Cardiac fibroblast (primary cell): Measurements from ENCODE around the gene RUNX2.

ENCODE experiments used
- DNase-seq, 2 donors: peaks; one replicate each; pipeline versions ENCODE4 v3.0.0 to v3.0.0-alpha.2; 2010; ENCODE audit warnings: low read depth in 2 of 2
- H3K4me3 ChIP-seq, 2 donors: replicated peaks in 1 of 2; 1 replicate in 1 of 2; 2 replicates in 1 of 2; pipeline ENCODE4 v1.5.1; 2011; ENCODE audit warnings: low read depth in 2 of 2, low read length in 2 of 2, mild to moderate bottlenecking in 2 of 2, moderate library complexity in 1 of 2
- TF ChIP-seq, protein P1 (sequence below): IDR thresholded peaks from one replicate; pipeline ENCODE4 v1.5.1; 2011; ENCODE audit warnings: low read depth, mild to moderate bottlenecking, low read length, inconsistent platforms

RUNX2 gene

DNA sequence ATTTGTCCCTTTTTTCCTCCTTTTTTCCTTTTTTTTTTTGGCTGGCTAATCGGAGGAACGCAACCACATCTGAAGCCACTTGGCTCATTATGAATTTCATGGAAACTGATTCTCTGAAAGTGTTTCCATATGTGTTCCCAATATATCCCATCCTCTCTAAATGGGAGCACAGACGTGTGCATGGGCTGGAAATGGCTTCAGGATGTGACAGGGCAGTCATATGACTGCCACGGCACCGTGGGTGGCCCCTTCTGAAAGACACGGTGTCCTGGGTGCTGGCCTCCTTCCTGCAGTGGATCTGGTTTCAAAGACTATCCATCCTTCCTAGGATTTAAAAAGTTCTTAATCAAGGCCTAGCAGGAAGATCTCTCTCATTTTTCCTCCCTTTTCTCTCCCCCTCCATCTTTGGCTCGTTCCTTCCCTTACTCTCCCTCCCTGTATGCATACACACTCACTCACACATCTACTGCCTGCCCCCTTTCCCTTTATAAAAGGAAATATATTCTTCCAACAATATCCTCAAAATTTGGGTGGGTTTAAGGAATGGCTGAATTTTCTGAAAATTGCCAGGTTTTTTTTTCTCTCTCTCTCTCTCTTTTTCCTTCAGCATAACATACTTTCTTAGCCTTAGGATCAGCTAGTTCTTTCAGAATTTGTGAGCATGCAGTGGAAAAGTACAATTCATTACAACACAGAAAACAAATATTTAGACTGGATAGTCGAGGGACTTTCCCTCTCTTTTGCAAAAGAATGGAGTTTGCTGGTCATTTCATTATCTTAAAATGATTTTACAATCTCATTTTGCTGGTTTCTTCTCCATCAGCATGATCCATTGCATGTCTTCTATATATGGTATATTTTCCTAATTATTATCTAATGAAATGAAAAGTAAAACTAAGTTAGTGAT, 210.8 kb downstream of the RUNX2 start:
- H3K4me3 ChIP-seq = no peak overlapping the region
- TF ChIP-seq, protein P1, sequence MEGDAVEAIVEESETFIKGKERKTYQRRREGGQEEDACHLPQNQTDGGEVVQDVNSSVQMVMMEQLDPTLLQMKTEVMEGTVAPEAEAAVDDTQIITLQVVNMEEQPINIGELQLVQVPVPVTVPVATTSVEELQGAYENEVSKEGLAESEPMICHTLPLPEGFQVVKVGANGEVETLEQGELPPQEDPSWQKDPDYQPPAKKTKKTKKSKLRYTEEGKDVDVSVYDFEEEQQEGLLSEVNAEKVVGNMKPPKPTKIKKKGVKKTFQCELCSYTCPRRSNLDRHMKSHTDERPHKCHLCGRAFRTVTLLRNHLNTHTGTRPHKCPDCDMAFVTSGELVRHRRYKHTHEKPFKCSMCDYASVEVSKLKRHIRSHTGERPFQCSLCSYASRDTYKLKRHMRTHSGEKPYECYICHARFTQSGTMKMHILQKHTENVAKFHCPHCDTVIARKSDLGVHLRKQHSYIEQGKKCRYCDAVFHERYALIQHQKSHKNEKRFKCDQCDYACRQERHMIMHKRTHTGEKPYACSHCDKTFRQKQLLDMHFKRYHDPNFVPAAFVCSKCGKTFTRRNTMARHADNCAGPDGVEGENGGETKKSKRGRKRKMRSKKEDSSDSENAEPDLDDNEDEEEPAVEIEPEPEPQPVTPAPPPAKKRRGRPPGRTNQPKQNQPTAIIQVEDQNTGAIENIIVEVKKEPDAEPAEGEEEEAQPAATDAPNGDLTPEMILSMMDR = no peak
- peak in 1 of 2 donors; percentile 33 for DNase-seq

DNA sequence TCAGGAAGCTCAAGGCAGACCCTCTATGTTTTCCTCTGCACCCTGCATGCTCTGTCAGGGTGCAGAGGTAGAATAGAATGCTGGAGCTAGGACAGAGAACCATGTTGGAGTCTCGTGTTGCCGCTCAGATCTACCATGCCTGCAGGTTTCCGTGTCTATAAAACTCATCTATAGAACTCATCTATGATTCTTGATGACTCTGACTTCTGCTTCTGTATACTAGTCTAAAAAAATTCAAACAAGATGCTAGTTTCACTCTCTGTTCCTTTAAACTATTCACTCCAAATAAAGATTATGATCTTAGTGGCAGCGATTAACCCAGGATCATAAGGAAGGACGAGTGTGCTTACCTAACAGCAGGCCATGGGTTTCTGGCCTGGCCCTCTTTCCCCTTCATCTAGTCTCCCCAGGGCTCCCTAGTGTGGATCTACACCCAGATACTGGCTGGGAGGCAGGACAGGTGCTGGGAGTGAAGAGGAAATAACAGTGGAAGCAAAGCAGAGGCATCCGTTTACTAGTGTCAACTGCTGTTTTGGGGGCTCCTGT, 212.3 kb downstream of the RUNX2 start:
- no peak for DNase-seq
- TF ChIP-seq, protein P1 = no peak
- no peak overlapping the region for H3K4me3 ChIP-seq

DNA sequence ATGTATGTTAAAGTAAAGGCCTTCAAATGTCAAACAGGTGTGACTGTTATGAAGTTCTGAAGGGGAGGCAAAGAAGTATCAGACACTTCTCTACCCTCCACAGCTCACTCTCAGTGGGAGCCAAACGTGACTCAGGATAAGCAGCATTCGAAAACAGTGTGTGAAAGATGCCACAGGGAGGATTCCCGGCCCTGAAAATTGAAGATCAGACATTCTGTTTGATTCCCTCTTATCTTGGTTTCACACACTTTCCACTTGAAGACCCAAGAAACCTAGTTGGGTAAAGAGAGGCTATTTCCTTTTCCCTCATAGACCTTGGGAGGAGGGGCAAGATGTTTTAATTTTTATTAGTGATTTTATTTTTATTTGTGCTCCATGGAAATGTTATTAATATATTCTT, 213.8 kb downstream of the RUNX2 start:
- DNase-seq = no peak
- TF ChIP-seq, protein P1 = no peak
- H3K4me3 ChIP-seq = no peak overlapping the region

DNA sequence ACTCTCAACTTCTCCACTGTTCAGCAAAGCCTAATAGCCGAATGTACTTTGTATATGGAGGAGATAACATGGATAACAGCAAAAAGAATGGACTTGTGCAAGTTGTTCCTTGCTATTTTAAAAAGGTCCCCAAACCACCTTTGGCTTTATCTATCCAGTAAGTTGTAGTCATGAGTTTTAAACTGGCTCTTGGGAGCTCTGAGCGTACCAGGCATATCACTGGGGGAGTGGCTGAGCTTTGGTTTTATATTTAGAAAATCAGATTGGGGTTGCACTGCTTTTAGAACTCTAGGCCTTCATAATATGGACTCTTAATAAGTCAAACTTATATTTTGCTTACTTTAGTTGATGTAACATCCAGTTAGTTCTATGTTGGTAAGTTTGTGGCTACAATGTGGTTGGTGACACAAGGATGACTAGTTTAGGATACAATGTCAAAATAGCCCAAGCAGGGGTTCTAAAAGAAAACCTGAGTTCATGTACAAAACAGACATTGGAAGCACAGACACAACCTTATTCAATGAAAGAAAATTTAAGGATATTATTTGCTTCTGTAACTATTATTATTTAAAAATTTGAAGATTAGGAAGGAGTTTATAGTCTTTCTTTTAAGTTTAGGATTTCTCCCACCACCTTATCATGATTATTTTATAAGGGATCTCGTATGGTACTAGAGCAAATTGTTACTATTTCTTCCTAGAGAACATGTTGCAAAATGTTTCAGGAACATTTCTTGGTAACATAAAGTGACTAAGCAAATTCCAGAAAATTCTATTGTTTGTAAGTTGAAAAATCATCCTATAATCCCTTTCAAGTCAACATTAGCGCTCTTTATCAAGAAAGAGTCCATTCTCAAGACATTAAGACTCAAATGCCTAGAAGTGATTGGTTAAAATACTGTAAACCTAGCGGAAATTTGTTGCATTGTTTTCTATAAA, 215.4 kb downstream of the RUNX2 start:
- TF ChIP-seq, protein P1 = no peak
- peak; percentile 50 to 83 for DNase-seq
- no peak overlapping the region for H3K4me3 ChIP-seq

DNA sequence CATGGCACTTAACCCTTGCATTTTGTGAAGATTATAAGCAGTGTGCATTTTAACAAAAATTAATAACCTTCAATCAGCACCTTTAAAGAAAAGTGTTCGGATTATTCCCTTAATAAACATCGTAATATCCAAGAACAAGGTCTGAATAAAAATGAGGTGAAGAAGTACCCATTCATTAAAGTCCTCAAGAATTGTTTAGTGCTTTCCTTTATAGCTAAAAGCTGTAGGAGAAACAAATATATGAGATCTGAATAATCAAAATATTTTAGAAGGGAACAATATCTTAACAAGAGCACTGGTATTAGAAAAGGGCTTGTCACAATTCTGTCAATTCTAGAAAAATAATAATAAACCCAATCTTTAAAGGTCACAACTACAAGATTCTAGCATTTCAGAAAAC, 217.3 kb downstream of the RUNX2 start:
- TF ChIP-seq, protein P1 = no peak
- DNase-seq = no peak
- H3K4me3 ChIP-seq = no peak overlapping the region

DNA sequence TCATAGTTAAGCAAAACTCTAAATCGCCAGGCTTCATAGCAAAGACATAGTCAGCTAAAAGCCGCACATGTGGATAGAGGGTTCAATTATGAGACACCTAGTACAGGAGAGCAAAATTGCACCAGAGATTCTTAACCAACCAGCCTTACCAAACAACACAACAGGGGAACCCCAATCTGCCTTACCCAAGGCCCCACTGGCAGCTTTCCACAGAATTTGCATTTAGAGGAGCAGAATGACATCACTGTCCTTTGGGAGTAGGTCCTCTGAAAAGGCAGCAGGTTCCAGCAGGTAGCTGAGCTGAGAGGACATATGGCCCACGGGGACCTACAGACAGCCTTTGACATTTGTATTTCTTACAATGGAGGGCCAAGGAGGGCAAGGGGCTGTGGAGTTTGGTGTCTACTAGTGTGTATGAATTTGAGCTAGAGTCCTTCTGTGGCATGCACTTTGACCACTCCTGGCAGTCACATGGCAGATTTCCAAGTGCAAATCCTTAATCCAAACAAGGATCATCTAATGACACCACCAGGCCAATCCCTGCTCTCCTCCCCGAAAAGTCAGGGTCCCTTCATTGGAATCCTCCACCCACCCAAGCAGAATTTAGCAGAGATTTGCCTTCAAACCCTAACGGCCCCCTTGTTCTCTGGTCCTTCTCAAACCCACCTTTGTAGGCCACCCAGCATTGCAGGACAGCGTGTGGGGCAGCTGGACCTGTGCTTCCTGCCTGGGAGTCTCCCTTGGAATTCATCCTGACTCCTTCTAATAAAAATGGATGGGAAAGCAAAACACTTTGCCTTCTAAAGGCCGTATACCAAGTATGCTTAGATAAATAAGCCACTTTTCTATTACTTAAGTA, 220.8 kb downstream of the RUNX2 start:
- DNase-seq = no peak

More for the DNA sequence above, 220.8 kb downstream of the RUNX2 start:
- H3K4me3 ChIP-seq = no peak overlapping the region
- TF ChIP-seq, protein P1 = no peak
